Nephron progenitor cell (in vitro differentiated cells): ENCODE measurements around the gene CACFD1.
A peak's percentile ranks its signal among the peaks of the same experiment; 100 is the strongest.

Source experiments
- DNase-seq: peaks from one replicate; pipeline ENCODE4 v3.0.0; 2021
- H3K27ac Mint-ChIP-seq: 2 replicates; pipeline ENCODE4 v1.8.0; 2021; ENCODE audit warnings: mild to moderate bottlenecking, moderate library complexity, mixed read lengths
- H3K27me3 Mint-ChIP-seq: 2 replicates; pipeline ENCODE4 v1.8.0; 2021; ENCODE audit warnings: mild to moderate bottlenecking, low read depth, mixed read lengths; ENCODE audit not compliant: poor library complexity
- H3K36me3 Mint-ChIP-seq: 2 replicates; pipeline ENCODE4 v1.8.0; 2021; ENCODE audit warnings: low read depth, mixed read lengths
- H3K4me1 Mint-ChIP-seq: 2 replicates; pipeline ENCODE4 v1.8.0; 2021; ENCODE audit warnings: mixed read lengths
- H3K4me3 Mint-ChIP-seq: 2 replicates; pipeline ENCODE4 v1.8.0; 2021; ENCODE audit warnings: mild to moderate bottlenecking, moderate library complexity, mixed read lengths
- H3K9me3 Mint-ChIP-seq: 2 replicates; pipeline ENCODE4 v1.8.0; 2021; ENCODE audit warnings: mild to moderate bottlenecking, moderate library complexity, mixed read lengths
- TF ChIP-seq, protein P1 (sequence below): fragments of 200-600 bp; sonication (generic); IDR thresholded peaks from 2 replicates; pipeline ENCODE4 v1.5.0; 2021; ENCODE audit warnings: antibody characterized with exemption

CACFD1 gene

DNA sequence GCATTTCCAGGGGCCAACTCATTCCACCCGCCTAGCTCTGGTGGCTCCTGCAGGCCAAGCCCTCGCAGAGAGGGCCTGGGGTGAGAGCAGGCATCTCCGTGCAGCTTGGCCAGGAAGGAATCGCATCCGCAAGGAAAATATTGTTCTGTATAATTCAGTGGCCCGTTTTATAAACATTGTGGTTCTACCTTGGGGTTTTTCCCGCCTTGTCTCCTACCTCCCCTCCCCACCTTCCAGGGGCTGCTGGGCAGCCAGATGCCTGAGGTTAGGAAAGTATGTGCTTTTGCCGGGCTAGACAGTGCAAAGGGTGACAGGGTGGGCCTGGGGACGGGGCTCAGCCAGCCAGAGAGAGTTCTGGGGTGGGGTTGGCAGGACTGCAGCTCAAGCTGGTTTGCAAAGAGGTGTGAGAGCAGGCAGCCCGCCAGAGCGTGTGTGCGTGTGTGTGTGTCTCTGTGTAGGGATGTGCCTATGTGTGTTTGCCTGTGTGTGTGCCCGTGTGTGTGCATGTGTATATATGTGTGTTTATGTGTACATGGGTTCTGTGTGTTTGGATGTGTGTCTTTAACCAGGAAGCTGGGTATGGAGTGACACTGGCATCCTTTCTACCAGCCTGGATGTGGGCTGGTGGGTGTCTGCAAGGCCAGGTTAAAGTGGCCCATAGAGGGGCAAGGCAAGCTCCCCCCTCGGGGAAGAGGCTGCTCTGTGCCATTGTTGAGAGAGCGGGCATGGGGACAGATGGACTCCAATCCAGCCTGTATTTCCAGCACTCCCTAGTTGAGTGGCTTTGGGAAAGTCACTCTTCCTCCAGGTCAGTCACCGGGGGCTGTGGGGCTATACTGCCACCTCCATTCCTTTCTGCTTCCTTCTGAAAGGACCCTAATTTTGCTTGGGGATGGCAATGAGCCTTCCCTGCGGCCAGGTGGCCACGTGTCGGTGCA lies 29.7 kb downstream of the CACFD1 start:
- no peaks in the 10 kb centered on the region for H3K36me3 Mint-ChIP-seq
- TF ChIP-seq, protein P1, sequence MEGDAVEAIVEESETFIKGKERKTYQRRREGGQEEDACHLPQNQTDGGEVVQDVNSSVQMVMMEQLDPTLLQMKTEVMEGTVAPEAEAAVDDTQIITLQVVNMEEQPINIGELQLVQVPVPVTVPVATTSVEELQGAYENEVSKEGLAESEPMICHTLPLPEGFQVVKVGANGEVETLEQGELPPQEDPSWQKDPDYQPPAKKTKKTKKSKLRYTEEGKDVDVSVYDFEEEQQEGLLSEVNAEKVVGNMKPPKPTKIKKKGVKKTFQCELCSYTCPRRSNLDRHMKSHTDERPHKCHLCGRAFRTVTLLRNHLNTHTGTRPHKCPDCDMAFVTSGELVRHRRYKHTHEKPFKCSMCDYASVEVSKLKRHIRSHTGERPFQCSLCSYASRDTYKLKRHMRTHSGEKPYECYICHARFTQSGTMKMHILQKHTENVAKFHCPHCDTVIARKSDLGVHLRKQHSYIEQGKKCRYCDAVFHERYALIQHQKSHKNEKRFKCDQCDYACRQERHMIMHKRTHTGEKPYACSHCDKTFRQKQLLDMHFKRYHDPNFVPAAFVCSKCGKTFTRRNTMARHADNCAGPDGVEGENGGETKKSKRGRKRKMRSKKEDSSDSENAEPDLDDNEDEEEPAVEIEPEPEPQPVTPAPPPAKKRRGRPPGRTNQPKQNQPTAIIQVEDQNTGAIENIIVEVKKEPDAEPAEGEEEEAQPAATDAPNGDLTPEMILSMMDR = no peak
- H3K4me1 Mint-ChIP-seq = peaks cover 43% of the 10 kb centered on the region
- H3K9me3 Mint-ChIP-seq = no peaks in the 10 kb centered on the region
- H3K27me3 Mint-ChIP-seq = no peaks in the 10 kb centered on the region
- H3K27ac Mint-ChIP-seq = no peak overlapping the region
- no peak overlapping the region for H3K4me3 Mint-ChIP-seq
- DNase-seq = no peak

DNA sequence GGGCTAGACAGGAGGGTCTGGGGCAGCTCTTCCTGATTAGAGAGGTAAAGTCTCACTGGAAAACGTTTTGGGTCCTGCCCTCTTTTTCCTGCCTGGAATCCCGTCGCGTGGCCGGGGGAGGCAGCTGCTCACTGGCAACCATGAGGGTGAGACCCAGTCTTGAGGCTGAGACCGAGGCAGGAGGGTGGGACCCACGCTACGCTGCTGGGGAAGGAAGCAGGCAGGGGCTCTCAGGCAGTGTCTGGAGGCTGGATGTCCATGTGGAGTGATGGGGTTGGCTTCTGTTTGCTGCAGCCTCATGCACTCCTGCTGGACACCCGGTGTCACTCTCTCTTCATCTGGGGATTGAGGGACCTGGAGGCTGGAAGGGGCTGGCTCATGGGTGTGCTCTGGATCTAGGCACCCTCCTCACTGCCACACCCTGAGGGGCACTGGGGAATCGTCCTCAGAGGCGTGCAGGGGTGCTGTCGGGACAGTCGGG lies 30.5 kb downstream of the CACFD1 start:
- Mint-ChIP-seq H3K9me3 (no peaks in the 10 kb centered on the region), H3K4me3 (no peak overlapping the region), H3K27ac (no peak overlapping the region), H3K27me3 (no peaks in the 10 kb centered on the region), H3K36me3 (no peaks in the 10 kb centered on the region), H3K4me1 (peaks cover 43% of the 10 kb centered on the region)
- TF ChIP-seq, protein P1 = no peak
- DNase-seq = no peak

DNA sequence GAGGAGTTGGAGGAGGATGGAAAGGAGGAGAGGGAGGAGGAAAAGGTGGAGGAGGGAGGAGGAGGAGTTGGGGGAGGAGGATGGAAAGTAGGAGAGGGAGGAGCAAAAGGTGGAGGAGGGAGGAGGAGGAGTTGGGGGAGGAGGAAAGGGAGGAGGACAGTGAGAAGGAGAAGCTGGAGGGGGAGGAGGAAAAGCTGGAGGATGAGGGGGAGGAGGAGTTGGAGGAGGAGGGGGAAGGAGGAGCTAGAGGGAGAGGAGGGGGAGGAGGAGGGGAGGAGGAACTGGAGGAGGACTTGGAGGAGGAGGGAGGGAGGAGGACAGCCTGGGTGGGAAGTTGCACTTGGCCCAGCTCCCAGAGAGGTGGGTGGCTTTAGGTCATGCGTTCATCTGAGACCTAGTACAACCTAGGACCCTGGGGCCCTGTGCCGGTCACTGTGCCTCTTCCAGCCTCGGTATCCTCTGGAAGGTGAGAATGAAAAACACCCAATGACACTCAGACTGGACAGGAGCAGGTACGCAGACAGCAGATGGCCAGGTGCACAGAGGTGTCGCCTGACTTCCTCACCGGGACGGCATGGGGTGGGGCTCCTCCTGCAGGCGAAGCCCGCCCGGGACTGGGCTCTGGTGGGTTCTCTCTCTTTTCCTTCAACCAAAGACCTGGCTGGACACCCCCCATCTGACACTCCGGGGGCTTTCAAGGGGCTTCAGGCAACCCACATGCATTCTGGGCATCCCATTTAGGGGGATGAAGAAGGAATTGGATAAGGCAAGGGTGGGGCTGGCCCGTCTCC lies 31.3 kb downstream of the CACFD1 start:
- Mint-ChIP-seq H3K4me1 (peaks cover 42% of the 10 kb centered on the region), H3K27me3 (no peaks in the 10 kb centered on the region), H3K4me3 (no peak overlapping the region), H3K9me3 (no peaks in the 10 kb centered on the region), H3K36me3 (no peaks in the 10 kb centered on the region), H3K27ac (no peak overlapping the region)
- DNase-seq = peak; percentile 6
- TF ChIP-seq, protein P1 = no peak

DNA sequence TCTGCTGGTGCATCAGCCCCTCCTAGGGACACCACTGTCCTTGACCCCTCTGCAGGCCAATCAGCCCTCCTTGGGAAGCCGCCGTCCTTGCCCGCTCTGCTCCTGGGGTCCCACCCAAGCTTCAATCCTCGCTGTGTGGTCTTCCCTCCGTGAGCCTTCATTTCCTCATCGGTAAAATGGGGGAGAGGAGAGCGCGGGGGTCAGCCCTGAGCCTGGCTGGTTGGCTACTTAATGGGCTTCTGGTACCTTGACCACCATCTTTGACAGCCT lies 31.8 kb downstream of the CACFD1 start:
- H3K4me1 Mint-ChIP-seq = peaks cover 37% of the 10 kb centered on the region
- no peaks in the 10 kb centered on the region for H3K27me3 Mint-ChIP-seq
- no peak overlapping the region for H3K4me3 Mint-ChIP-seq
- DNase-seq = peak; percentile 1
- TF ChIP-seq, protein P1 = no peak
- no peaks in the 10 kb centered on the region for H3K36me3 Mint-ChIP-seq
- H3K9me3 Mint-ChIP-seq = no peaks in the 10 kb centered on the region
- no peak overlapping the region for H3K27ac Mint-ChIP-seq

DNA sequence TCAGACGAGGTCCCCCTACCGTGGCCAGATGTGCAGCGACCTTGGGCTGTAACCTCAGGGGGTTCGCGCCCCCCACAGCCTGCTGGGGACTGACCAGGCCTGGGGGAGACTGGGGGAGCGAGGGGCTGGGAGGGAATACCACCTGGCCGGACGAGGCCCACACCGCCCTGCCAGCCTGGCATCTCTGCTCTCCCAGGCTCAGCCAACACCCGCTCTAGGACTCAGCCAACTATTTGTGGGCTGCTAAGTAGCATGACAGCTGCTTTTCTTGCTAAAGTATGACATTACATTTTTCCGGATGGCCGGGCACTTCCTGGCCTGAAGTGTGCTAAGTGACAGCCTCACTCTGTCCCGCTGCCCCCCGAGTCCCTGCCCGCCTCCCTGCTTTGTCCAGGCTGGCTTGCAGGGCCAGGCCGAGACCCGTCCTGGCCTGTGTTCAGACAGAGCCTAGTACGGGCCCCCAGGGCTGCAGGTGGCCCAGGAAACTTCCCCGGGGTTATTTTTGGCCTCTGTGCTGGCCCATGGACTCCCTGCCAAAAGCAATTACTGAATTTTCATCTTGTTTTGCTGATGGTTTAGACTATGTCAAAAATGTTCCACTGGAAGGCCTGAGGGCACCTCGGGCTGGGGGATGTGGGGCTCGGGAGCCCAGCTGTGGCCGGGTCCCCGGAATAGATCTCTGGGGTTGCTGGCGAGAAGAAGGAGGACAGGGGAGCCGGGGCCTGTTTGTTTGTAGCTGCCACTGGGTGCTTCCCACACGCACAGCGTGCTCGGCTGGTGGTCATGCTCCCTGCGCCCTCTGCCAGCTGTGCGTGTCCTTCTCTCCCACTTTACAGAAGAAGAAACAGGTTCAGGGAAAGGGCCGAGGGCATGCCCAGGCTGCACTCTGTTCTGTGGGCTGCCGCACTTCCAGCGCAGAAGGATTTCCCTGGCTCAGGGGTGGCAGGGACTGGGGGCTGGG lies 32.6 kb downstream of the CACFD1 start:
- Mint-ChIP-seq H3K4me1 (peaks cover 36% of the 10 kb centered on the region), H3K9me3 (no peaks in the 10 kb centered on the region), H3K36me3 (no peaks in the 10 kb centered on the region), H3K27ac (peak overlapping the region; percentile 19), H3K27me3 (no peaks in the 10 kb centered on the region), H3K4me3 (no peak overlapping the region)
- TF ChIP-seq, protein P1 = no peak
- DNase-seq = no peak
